RCC 7860 (cell line): Measurements from ENCODE around the gene TIMM22.
"Not testable (repeated sequence)": the region's sequence is repeated elsewhere in the genome, so short reads cannot be mapped to it uniquely, and the experiment has no call there.

Experiments
- DNase-seq: peaks from one replicate; pipeline ENCODE4 v3.0.0-alpha.2; 2015; ENCODE audit warnings: low spot score
- FAIRE-seq: peaks from 2 replicates; lab custom pipeline; 2012; peaks lifted over from hg19 to GRCh38; lab: Jason Lieb, UNC

The TIMM22 gene

GRCh38 chr17:970364-970763 lies 26.6 kb upstream of the TIMM22 start:
- no peak for FAIRE-seq
- DNase-seq, result no peak

GRCh38 chr17:971861-972260 lies 25.1 kb upstream of the TIMM22 start:
- FAIRE-seq, DNase-seq: not testable (repeated sequence)

GRCh38 chr17:973053-973452 lies 23.9 kb upstream of the TIMM22 start:
- no peak for FAIRE-seq
- DNase-seq, result no peak

GRCh38 chr17:974778-975177 lies 22.2 kb upstream of the TIMM22 start:
- not testable (repeated sequence) for FAIRE-seq, DNase-seq

GRCh38 chr17:975371-975915 lies 21.5 kb upstream of the TIMM22 start:
- FAIRE-seq (no peak), DNase-seq (no peak)

- FAIRE-seq (no peak), DNase-seq (no peak)
These were observed 20.6 kb upstream of the TIMM22 start for GRCh38 chr17:976312-976711.

- no peak for DNase-seq
- FAIRE-seq, result no peak
These were observed 19.8 kb upstream of the TIMM22 start for GRCh38 chr17:977166-977565.

- FAIRE-seq (no peak), DNase-seq (no peak)
These were observed 18.5 kb upstream of the TIMM22 start for GRCh38 chr17:978103-979093.

GRCh38 chr17:979212-979538 lies 17.8 kb upstream of the TIMM22 start:
- FAIRE-seq (no peak), DNase-seq (no peak)

GRCh38 chr17:979539-980405 lies 17.2 kb upstream of the TIMM22 start, which contains the start of gene NXN:
NXN (minus strand) TSS chr17:979776.
- no peak for FAIRE-seq
- DNase-seq, result peak; percentile 48

GRCh38 chr17:980406-981291 lies 16.3 kb upstream of the TIMM22 start:
- peak; percentile 69 for DNase-seq
- FAIRE-seq, result peak; percentile 44

GRCh38 chr17:981292-981658 lies 15.7 kb upstream of the TIMM22 start:
- FAIRE-seq (no peak), DNase-seq (no peak)

- FAIRE-seq (no peak), DNase-seq (no peak)
These were observed 13.0 kb upstream of the TIMM22 start for GRCh38 chr17:983921-984320.

- FAIRE-seq (no peak), DNase-seq (no peak)
These were observed 10.5 kb upstream of the TIMM22 start for GRCh38 chr17:986322-986929.

- no peak for FAIRE-seq
- DNase-seq, result no peak
These were observed 9.0 kb upstream of the TIMM22 start for GRCh38 chr17:987931-988330.

GRCh38 chr17:988561-988960 lies 8.4 kb upstream of the TIMM22 start:
- no peak for FAIRE-seq
- no peak for DNase-seq

GRCh38 chr17:992933-993332 lies 4.0 kb upstream of the TIMM22 start:
- FAIRE-seq, result no peak

GRCh38 chr17:995324-995723 lies 1.6 kb upstream of the TIMM22 start:
- FAIRE-seq, DNase-seq: not testable (repeated sequence)

More at GRCh38 chr17:992933-993332, 4.0 kb upstream of the TIMM22 start:
- no peak for DNase-seq

- no peak for DNase-seq
- no peak for FAIRE-seq
These were observed 1.2 kb downstream of the TIMM22 start for GRCh38 chr17:998111-998510.
